ENCODE measurements around the gene TLR9.
A peak's percentile ranks its signal among the peaks of the same experiment; 100 is the strongest.

Gene TLR9

DNA sequence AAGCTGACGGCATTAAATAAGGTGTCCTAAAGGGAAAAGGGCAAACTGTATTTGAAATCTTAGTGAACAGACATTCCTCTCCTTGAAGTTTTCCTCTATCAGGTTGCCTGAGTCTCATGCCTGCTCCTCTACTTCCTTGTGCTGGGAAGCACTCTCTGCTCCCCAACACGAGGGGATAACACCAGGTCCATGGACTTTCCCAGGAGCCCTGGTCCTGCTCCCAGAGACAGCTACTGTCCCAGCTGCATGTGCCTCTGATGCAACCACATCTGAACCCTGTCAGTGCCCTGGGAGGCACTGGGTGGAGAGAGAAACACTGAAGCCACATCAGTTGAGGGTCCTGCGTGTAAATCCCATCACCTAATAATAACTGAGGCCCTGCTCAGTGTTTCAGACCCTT lies 7.4 kb downstream of the TLR9 start:
- no peak for DNase-seq (ENCODE audit: low read depth in 2 of 2, low spot score in 1 of 2)

DNA sequence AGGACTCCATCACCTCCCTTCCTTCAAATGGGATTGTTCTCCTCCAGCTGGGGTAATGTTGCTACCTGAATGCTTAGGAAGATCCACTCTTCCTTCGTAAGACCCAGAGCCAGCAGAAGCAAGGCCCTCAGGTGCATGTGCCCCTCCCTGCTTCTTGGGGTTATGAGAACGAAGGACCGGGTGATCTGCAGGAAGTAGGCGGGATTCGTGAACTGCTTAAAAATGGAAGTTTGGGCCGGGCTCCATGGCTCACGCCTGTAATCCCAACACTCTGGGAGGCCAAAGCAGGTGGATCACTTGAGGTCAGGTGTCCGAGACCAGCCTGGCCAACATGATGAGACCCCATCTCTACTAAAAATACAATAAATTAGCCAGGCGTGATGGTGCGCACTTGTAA lies 8.0 kb downstream of the TLR9 start:
- DNase-seq (ENCODE audit: low read depth in 2 of 2, low spot score in 1 of 2) = no peak

DNA sequence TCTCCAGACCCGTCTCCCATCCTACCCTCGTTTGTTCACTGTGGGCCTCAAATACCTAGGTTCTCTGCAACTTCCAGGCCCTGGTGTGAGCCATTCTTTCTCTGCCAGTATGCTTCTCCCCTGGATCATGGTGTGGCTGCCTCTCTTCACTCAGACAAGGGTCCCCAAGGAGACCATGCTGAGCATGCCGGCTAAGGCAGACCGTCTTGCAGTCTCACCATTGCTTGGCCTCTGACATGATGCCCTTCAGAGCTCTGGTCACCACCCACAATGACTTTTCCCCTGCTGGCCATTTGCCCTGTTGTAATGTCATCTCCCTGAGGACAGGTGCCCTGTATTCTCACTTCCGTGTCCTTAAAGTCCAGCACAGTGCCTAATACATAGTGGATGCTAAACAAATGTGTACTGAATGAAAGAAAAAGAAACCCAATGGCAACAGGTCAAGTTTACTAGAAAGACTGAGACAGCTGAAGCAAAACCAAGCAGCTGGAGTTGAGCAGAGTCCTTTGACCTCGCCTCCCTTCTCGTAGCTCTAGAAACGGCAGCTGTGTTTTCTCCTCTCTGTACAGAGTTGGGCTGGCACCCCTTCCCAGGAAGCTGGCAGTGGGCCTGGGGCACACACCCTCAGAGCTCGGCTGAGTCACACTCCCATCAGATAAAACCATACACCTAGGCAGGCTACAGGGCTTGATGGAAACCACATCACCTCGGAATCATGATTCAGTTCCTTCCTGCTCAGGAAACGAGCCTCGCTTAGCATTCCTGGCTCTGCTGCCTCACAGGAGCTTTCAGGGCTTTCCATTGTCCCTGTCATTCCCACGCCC lies 8.6 kb downstream of the TLR9 start:
- peak in 1 of 2 donors; percentile 41 for DNase-seq (ENCODE audit: low read depth in 2 of 2, low spot score in 1 of 2)

DNA sequence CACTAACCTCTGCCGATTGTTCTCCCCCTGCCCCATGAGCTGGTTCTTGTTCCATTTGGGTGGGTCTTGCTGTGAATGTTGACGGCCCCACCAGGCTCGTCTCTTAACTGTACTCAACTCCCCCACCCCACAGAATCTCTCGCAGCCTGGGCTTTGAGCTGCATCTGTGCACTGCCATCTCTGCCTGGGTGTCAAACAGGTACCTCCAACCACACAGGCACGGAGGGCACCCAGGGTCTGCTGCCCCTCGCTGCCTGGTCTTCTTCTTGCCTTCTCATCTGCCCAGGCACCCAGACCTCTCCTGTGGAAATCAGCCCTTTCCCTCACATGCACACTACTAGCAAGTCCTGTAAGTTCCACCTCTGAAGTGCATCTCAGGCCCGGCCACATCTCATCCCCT lies 10.1 kb downstream of the TLR9 start:
- no peak for DNase-seq (ENCODE audit: low read depth in 2 of 2, low spot score in 1 of 2)

DNA sequence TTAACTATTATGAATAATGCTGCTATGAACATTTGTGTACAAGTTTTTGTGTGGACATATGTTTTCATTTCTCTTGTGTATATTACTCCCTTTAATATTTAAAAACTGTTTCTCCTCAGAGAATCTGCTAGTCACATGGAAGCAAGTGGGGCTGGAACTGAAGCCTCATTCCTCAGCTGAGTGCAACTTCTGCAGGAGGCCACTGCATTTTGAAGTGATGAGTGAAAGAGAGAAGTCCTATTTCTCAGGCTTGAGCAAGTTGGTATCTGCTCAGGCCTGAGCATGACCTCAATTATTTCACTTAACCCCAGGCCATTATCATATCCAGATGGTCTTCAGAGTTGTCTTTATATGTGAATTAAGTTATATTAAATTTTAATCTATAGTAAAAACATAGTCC lies 11.5 kb downstream of the TLR9 start:
- no peak for DNase-seq (ENCODE audit: low read depth in 2 of 2, low spot score in 1 of 2)

DNA sequence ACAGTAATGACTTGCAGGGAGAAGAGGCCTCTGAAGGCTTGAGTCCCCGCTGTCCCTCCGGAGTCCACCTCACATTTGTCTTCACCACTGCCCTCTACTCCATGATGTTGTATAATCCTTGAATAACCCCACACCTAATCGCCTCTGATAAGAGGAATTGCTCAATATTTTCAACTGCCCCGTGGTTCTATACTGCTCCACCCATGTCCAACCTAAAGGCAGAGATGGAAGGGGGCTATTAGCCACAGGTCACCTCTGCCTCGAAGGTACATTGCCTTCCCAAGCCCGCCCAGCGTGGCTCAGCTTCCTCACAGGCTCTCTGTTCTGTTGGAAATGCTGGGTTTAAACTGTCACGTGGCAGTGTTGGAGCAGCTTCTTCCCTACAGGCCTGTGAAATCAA lies 12.4 kb downstream of the TLR9 start:
- DNase-seq (ENCODE audit: low read depth in 2 of 2, low spot score in 1 of 2) = no peak

DNA sequence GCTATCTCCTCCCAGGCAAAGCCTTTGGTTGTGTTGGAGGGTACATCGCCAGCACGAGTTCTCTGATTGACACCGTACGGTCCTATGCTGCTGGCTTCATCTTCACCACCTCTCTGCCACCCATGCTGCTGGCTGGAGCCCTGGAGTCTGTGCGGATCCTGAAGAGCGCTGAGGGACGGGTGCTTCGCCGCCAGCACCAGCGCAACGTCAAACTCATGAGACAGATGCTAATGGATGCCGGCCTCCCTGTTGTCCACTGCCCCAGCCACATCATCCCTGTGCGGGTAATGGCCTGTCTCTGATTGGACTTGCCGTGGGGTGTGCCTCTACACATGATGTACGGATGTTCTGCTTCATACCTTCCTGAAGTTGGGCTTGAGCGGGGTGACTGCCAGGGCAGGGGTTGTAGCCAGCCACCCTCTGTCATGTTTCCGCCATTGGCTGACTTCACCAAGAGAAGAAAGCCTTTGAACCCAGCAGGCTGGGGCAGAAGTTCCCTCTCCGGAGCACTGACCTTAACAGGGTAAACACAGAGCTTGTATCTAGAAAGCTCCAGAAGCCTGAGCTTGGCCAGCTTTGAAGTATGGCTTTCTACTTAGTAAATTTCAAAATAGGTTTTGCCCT lies 14.1 kb downstream of the TLR9 start:
- no peak for DNase-seq (ENCODE audit: low read depth in 2 of 2, low spot score in 1 of 2)

DNA sequence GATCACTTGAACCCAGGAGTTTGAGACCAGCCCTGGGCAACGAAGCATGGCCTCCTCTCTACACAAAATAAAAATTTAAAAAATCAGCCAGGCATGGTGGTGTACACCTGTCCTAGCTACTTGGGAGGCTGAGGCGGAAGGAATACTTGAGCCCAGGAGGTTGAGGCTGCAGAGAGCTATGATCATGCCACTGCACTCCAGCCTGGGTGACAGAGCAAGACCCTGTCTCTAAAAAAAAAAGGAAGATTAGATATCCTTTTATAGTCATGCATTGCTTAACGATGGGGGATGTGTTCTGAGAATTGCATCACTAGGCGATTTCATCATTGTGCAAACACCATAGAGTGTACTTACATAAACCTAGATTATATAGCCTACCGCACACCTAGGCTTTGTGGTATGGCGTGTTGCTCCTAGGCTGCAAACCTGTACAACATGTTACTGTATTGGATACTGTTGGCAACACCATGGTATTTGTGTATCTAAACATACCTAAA lies 14.8 kb downstream of the TLR9 start:
- DNase-seq (ENCODE audit: low read depth in 2 of 2, low spot score in 1 of 2) = no peak

DNA sequence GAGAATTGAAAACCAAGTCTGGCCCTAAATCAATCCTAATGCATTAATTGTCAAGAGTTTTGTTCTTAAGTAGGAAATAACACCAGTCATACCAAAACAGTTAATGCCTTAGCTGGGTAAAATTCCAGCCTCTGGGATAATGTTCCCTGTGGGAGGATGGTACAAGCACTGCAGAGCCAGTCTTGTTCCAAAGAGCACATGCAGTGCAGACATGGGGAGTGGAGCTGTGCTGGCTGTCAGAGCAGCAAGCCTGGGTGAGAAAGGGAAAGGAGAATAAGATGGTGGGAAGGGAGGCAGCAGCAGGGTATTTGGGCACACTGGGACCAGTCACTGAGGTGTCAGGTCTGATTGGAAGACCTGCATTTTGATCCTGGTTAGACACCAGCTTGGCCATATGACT lies 15.4 kb downstream of the TLR9 start:
- DNase-seq (ENCODE audit: low read depth in 2 of 2, low spot score in 1 of 2) = no peak

DNA sequence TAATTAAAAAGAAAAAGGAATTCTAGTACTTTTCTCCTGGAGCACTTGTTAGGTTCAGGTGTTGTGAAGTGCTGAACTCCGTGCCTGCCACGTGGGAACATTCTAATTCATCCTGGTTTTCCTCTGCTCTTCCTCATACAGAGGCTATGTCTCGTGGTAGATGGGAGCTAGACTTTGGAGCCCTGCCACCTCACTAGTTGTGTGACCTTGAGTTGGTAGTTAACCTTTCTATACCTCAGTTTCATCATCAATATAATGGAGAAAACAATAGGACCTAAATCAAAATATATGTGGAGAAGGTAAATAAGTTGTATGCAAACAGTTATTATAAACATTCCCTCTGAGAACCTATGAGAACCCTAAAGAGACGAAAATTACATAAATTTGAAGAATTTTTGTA lies 16.9 kb downstream of the TLR9 start:
- no peak for DNase-seq (ENCODE audit: low read depth in 2 of 2, low spot score in 1 of 2)

DNA sequence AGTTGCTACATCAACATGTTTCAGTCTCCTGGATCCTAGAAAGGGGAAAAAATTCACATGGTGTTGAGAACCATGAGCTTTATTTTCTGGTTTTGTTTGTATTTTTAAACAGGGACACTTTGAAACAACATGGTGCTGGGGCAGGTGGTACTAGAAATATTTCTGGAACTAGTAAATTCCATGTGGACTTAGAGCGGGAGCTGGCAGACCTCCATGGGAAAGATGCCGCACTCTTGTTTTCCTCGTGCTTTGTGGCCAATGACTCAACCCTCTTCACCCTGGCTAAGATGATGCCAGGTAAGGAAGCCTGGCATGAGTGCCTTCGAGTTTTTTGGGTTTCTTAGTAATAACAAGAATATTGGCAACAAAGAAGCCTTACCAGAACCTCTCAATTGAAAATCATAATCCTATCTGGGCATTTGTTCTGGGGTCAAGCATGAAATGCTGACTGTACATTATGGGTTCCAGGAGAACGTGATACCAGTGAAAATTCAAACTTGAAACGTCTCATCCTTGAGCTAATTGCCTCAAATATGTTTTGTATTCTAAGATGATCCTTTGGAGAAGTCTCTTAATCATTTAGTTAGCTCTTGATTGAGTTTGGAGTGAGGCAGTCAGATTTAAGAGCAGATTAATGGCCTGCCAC lies 19.6 kb downstream of the TLR9 start:
- no peak for DNase-seq (ENCODE audit: low read depth in 2 of 2, low spot score in 1 of 2)

DNA sequence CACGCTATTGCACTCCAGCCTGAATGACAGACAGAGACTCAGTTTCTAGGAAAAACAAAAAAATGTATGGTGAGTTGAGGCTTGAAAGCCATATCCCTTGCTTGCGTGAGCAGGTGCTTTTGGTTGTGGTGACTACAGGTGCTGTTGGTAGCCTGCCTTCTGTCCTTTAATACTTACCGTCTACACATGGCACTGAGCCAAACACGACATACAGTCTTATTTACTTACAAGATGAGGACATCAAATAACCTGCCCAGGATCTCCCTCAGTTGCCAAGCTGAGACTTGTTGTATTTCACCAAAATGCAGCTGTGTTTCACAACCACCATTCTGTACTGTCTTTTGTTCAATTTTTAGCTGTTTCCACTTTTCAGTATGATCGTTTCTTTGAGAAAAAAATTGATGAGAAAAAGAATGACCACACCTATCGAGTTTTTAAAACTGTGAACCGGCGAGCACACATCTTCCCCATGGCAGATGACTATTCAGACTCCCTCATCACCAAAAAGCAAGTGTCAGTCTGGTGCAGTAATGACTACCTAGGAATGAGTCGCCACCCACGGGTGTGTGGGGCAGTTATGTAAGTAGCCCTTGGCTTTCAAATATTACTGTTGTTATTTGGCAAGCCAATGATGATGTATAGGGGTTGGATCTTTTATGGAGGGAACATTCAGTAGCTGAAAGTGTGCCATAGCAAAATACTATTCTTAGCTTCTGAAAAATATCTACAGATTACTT lies 20.9 kb downstream of the TLR9 start:
- DNase-seq (ENCODE audit: low read depth in 2 of 2, low spot score in 1 of 2) = no peak

DNA sequence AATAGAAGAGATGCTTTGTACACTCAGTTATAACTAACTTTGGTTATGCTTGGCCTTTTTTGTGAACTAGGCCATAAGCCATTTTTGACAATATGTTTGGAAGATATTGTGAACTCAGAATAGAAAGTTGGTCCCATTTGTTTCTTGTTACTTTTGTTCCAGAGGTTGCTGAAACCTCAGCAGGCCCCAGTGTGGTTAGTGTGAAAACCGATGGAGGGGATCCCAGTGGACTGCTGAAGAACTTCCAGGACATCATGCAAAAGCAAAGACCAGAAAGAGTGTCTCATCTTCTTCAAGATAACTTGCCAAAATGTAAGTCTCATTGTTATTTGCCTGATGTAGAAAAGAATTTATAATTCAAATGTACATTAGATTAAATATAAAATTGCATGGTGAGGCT lies 21.7 kb downstream of the TLR9 start:
- DNase-seq (ENCODE audit: low read depth in 2 of 2, low spot score in 1 of 2) = no peak

DNA sequence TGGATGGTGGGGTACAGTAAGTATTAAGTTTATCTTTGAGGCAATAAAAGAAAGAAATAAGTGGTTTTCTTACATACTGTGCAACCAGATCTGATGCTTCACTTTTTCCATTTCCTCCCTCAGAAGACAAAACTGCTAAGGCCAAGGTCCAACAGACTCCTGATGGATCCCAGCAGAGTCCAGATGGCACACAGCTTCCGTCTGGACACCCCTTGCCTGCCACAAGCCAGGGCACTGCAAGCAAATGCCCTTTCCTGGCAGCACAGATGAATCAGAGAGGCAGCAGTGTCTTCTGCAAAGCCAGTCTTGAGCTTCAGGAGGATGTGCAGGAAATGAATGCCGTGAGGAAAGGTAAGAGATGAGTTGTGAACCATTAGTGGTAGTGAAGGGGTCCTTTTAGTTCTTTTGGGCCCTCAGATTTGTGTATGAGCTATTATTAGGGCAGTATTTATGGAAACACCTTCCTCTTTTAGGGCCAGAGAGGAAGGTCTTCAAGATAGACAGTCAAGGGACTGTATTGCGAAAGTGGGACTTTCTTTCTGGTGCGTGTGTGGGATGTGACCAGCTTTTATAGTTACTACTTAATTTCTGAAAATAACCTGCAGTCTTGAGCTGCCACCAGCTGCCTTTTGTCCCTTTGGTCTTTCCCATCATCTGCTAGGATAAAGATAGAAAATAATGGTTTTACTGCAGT lies 22.9 kb downstream of the TLR9 start:
- DNase-seq (ENCODE audit: low read depth in 2 of 2, low spot score in 1 of 2) = no peak

DNA sequence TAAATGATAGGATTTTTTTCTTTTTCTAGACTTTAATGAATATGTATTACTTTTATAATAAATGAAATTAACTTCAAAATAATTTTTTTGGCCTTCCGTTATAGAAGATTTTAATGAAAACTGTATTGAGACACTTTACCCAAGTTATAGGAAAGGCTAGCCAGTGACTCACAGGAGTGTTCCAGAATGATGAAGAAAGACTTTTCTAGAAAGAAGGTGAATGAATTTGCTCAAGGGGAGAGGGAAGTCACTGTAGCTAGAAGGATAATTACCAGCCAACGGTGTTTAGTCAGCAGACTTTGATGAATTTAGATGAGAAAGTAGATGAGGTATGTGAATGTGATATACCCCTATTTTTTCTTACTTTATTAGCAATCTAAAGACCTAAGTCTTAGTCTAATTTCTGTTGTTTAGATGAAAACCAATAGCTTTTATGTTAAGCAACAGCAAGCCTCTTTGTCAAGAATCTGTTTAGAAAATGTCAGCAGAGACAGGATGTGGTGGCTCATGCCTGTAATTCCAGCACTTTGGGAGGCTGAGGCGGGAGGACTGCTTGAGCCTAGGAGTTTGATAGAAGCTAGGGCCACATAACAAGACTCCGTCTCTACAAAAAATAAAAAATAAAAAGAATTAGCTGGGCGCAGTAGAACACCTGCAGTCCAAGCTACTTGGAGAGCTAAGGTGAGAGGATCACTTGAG lies 24.3 kb downstream of the TLR9 start:
- DNase-seq (ENCODE audit: low read depth in 2 of 2, low spot score in 1 of 2) = no peak

DNA sequence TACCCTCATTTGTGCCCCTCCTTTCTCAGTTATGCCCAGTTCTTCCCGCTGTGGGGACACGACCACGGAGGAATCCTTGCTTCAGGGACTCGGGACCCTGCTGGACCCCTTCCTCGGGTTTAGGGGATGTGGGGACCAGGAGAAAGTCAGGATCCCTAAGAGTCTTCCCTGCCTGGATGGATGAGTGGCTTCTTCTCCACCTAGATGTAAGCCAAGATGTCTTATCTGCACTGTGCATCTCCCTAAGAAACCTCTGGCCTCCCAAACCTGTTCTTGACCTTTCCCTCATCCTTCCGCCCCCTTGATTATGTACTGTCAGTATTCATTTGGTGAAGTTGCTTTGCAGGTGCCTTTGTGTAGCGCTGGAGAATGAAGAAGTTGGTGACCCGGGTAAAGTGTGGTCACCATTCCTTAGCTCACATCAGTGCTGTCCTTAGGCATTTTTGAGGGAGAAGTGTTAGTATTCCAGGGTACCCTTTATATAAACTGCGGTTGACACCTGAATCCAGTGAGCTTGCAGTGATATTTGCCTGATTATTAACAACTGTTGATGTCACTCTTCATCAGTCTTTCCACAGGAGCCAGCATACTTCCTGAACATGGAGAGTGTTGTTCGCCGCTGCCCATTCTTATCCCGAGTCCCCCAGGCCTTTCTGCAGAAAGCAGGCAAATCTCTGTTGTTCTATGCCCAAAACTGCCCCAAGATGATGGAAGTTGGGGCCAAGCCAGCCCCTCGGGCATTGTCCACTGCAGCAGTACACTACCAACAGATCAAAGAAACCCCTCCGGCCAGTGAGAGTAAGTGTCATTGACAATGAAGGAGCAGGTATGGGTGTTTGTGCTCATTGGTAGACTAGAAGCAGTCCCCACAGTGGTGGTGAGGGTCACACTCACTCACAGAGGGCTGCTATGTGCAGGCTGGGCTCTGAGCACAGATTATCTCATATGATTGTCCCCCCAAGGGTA lies 26.5 kb downstream of the TLR9 start:
- DNase-seq (ENCODE audit: low read depth in 2 of 2, low spot score in 1 of 2) = no peak

DNA sequence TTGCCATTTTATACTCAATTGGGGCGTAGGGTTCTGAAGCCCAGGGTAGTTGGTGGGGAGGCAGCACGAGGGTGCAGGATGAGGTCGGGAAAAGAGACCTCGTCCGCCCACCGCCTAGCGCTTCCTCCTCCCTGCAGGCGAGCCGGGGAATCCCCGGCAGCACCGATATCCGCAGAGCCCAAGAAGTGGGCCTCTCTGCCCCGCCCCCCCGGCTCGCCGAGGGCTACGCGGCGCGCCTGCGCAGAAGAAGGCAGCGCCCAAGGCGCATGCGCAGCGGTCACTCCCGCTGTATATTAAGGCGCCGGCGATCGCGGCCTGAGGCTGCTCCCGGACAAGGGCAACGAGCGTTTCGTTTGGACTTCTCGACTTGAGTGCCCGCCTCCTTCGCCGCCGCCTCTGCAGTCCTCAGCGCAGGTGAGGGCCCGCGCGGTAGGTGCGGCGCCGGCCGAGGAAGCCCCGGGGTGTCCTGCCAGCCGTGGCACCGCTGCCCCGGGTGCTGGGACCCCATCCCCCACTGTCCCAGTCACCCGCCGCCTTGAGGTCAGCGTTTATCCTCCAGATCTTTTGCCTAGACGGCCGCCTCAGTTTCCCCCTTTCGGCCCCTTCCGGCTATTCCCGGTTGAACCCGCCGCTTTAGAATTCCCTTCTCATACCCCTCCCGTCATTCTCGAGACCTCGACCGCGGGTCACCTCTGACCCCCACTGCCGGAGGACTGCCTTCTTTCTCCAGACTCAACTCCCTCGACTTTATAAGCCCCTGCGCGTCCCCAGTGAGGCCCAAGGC lies 27.4 kb downstream of the TLR9 start, which contains the start of gene ALAS1:
Gene ALAS1 (plus strand): TSS at position 319 of the 784 bp plus-strand sequence. CDS start 1,082 bp downstream, outside the sequence.
- DNase-seq (ENCODE audit: low read depth in 2 of 2, low spot score in 1 of 2) = peak; percentile 85 to 86

DNA sequence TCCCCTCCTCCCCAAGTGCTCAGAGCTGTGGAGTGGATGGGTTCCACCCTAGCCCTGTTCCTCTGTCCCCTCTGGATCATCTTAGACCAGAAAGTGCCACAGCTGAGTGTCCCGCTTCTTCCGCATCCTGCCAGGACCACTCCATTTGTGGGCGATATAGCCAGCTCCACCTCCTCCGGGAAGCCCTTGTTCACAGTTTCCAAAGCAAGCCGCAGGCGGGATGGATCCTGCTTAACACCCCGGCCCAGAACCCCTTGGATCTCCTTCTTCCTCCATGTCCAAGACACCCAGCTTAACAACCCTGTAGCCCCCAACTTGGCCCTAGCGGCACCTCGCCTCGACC lies 28.0 kb downstream of the TLR9 start:
- DNase-seq (ENCODE audit: low read depth in 2 of 2, low spot score in 1 of 2) = no peak

Data from stimulated activated CD8-positive, alpha-beta memory T cell treated with anti-CD3 and anti-CD28 coated beads, Interleukin-4, amount 100 ng/mL, for 4 hours (primary cell).